ENCODE measurements around the gene FCF1.

Gene FCF1

DNA sequence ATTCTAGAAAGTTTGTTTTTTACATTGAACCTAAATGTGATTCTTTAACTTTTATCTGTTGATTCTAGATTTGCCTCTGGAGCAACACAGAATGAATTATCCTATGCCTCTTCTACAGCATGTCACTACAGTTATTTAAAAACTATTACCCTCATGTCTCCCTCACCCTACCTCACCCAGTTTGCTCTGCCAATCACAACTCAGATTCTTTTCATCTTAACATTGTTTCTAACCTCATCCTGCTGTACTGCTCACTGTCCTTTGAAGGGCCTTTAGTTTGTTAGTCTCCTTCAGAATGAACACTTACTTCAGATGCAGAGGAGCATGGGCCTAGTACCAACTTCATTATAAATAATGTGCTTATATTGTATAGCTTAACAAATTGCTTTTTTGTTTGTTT, 71.7 kb downstream of the FCF1 start:
- DNase-seq, result no peak

- no peak for DNase-seq
These were observed 72.2 kb downstream of the FCF1 start for GRCh38 chr14:74785056-74785613.

DNA sequence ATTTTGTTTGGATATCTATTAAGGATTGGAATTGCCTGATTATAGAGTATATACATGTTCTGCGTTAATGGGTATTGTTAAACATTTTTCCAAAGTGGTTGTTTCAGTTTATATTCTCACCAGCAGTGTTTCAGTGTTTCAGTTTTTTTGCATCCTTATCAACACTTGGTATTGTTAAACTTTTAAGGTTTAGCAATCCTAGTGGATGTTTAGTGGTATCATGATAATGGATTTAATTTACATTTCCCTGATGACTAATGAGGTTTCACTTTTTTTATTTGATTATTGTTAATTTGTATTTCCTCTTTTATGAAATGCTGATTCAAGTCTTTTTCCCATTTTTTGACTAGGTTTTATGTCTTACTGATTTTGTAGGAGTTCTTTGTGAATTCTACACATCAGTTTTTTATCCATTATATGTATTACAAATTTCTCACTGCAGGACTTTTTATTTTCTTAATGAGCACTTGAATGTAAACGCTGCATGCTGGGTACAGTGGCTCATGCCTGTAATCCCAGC, 73.9 kb downstream of the FCF1 start:
- DNase-seq, result no peak

All from activated CD4-positive, alpha-beta T cell treated with anti-CD3 and anti-CD28 coated beads, Interleukin-2, amount 50 U/mL, for 1 hour (primary cell).